GM18526 (cell line): Measurements from ENCODE around the gene EFCAB13.

ENCODE experiments used
- POLR2A ChIP-seq: IDR thresholded peaks from 3 replicates; pipeline ENCODE4 v1.6.1; 2011; ENCODE audit not compliant: insufficient read length; ENCODE audit errors: extremely low read depth

The EFCAB13 gene

GRCh38 chr17:47305302-47305923 lies 18.3 kb upstream of the EFCAB13 start:
- no peak for TF ChIP-seq POLR2A

- no peak for TF ChIP-seq POLR2A
Measured at GRCh38 chr17:47310186-47310733, 13.5 kb upstream of the EFCAB13 start.

DNA sequence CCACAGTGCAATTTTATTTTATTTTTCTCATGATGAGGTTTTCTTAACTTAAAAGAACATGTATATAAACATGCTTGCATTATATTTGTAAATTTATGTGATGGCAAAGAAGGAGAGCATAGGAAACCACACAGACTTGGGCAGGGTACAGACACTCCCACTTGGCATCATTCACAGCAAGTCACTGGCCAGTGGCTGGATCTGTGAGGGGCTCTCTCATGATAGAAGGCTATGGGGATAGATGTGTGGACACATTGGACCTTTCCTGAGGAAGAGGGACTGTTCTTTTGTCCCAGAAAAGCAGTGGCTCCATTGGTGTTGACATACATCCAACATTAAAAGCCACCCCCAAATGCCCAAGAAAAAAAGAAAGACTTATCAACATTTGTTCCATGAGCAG lies 12.3 kb upstream of the EFCAB13 start:
- no peak for TF ChIP-seq POLR2A

- no peak for TF ChIP-seq POLR2A
Measured at GRCh38 chr17:47315451-47316266, 8.1 kb upstream of the EFCAB13 start.

GRCh38 chr17:47316311-47316710 lies 7.4 kb upstream of the EFCAB13 start:
- no peak for TF ChIP-seq POLR2A

- no peak for TF ChIP-seq POLR2A
Measured at GRCh38 chr17:47317119-47317518, 6.6 kb upstream of the EFCAB13 start.

- TF ChIP-seq POLR2A: no peak
Measured at GRCh38 chr17:47318197-47318918, 5.4 kb upstream of the EFCAB13 start.

DNA sequence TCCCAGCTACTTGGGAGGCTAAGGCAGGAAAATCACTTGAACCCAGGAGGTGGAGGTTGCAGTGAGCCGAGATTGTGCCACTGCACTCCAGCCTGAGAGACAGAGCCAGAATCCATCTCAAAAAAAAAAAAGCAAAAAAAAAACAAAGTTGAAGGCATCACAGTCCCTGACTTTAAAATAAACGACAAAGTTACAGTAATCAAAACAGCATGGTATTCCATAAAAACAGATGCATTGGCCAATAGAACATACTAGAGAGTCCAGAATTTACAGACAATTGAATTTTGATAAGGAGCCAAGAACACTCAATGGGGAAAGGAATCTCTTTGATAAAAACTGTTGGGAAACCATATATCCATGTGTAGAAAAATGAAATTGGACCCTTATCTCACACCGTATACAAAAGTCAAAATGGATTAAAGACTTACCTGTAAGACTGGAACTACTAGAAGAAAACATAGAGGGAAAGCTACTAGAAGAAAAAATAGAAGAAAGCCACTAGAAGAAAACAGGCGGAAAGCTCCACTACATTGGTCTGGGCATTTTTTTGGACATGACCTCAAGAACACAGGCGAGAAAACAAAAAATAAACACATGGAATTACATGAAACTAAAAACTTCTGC lies 2.8 kb upstream of the EFCAB13 start:
- no peak for TF ChIP-seq POLR2A

DNA sequence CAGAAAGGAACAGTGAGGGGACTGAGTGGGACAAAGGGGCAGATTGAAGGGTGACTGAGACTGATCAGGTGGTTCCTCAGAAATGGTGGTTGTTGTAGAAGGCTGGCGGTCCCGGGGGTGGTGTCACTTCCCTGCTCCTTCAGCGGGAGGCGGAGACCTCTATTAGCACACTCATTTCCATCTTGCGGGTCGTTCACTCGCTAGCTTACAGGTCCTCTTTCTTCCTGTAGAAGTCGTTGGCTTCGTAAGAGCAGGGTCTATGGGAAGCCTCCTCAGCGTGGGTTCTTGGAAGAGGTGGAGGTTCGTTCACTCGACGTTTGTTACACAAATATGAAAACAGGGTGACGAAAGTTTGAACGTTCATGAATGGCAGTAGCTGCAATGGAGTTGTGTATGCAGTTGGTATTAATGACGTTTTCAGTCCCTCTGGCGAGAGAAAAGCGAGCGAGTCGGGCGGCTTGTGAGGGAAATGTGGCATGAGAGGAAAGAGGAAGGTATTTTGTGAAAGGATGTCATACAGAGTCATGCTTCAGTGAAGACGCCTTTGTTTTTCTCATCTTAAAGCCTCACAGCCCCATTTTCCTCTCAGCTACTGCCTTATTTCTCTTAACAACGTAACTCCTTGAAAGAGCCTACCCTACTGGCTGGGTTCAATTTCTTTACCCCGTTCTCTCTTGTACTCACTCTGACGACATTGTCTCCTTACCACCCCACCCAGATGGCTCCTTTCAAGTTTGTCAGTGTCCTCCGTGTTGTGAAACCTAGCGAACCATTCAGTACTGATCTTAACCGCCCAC lies 667 bp downstream of the EFCAB13 start:
- peak; percentile 10 for TF ChIP-seq POLR2A

- no peak for TF ChIP-seq POLR2A
Measured at GRCh38 chr17:47325176-47325575, 1.4 kb downstream of the EFCAB13 start.

DNA sequence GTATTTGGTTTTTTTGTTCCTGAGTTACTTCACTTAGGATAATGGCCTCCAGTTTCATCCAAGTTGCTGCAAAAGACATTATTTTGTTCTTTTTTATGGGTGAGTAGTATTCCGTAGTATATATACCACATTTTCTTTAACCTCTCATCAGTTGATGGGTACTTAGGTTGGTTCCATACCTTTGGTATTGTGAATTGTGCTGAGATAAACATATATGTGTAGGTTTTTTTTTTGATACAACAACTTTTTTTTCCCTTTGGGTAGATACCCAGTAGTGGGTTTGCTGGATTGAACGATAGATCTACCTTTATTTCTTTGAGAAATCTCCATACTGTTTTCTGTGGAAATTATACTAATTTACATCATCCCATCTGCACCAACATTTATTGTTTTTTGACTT lies 6.8 kb downstream of the EFCAB13 start:
- no peak for TF ChIP-seq POLR2A

DNA sequence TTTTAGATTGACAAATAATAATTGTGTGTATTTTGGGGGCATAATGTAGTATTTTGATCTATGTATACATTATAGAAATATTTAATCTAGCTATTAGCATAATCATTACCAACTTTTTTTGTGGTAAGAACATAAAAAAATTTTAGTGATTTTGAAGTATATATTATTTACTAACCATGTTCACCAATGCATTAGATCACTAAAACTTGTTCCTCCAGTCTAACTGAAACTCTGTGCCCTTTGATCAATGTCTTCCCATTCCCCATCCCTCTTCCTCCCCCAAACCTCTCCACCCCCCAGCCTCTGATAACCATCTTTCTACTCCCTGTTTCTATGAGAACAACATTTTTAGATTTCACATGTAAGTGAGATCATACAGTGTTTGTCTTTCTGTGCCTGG lies 8.5 kb downstream of the EFCAB13 start:
- no peak for TF ChIP-seq POLR2A

GRCh38 chr17:47335101-47335936 lies 11.6 kb downstream of the EFCAB13 start:
- TF ChIP-seq POLR2A: no peak

GRCh38 chr17:47338026-47338425 lies 14.3 kb downstream of the EFCAB13 start:
- no peak for TF ChIP-seq POLR2A
